Activated naive CD8-positive, alpha-beta T cell (primary cell): ENCODE data around the gene PTK6.

Experiments
- H3K27ac Mint-ChIP-seq: one replicate; pipeline ENCODE4 v1.8.0; 2021; ENCODE audit warnings: mixed read lengths
- H3K27me3 Mint-ChIP-seq: one replicate; pipeline ENCODE4 v1.8.0; 2021; ENCODE audit warnings: mixed read lengths
- H3K36me3 Mint-ChIP-seq: one replicate; pipeline ENCODE4 v1.8.0; 2021; ENCODE audit warnings: mixed read lengths
- H3K4me1 Mint-ChIP-seq: one replicate; pipeline ENCODE4 v1.8.0; 2021; ENCODE audit warnings: low read depth, mixed read lengths
- H3K4me3 Mint-ChIP-seq: one replicate; pipeline ENCODE4 v1.8.0; 2021; ENCODE audit warnings: mild to moderate bottlenecking, mixed read lengths
- H3K9me3 Mint-ChIP-seq: one replicate; pipeline ENCODE4 v1.8.0; 2021; ENCODE audit warnings: low read depth, mixed read lengths

The PTK6 gene

DNA sequence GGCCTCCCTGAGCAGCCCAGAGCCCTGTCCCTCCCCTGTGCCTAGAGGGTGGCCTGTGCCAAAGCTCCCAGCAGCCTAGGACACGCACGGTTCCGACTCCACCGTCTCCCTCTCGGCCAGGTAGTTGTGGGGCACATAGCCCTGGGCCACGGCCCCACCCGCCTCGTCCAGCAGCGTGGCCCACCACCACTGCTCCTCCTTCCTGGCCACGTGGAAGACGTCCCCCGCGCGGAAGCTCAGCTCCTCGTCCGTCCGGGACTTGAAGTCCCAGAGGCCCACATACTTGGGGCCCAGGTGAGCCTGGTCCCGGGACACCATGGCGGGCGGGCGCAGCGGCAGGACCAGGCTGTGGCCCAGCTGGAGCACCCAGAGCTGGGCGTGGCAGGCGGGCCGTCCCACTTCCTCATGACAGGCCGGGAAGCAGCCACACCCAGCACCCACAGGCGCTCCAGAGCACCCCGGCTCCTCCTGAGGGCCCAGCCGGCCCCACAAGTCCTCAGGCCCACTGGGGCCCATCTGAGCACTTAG is at the start of gene PTK6:
TSS of gene PTK6 (minus strand) at position 380 of the 528 bp plus-strand sequence. CDS start at position 318, 62 bp downstream.
- H3K9me3 Mint-ChIP-seq, result no peaks in the 10 kb centered on the region
- peak within 1 kb of the TSS; percentile 71 for H3K4me3 Mint-ChIP-seq
- no peak within 1 kb of the TSS for H3K27ac Mint-ChIP-seq
- no peaks in the 10 kb centered on the region for H3K27me3 Mint-ChIP-seq
- H3K4me1 Mint-ChIP-seq, result peaks cover 2% of the 10 kb centered on the region
- H3K36me3 Mint-ChIP-seq, result no peaks in the 10 kb centered on the region

DNA sequence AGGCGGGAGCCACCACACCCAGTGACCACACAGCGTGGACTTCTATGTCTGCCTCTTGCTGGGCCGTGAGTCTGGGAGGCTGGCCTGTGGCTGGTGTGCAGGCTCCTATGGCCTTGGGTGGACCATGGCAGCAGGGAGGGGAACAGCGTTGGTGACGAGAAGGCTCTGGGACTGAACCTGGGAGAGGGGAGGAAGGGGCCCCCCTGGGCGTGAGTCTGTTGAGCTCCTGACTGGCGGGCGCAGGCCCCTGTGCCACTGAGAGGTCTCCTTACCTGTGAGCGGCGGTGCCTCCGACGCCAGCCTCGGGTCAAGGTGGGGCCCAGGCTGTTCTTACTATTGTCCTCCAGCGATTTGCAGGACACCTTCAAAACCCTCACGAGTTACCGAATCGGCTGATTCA is 49.6 kb upstream of the PTK6 start:
- Mint-ChIP-seq H3K27me3 (no peaks in the 10 kb centered on the region), H3K9me3 (no peaks in the 10 kb centered on the region), H3K36me3 (peaks cover 2% of the 10 kb centered on the region), H3K4me1 (peaks cover 19% of the 10 kb centered on the region), H3K4me3 (no peak overlapping the region), H3K27ac (no peak overlapping the region)

DNA sequence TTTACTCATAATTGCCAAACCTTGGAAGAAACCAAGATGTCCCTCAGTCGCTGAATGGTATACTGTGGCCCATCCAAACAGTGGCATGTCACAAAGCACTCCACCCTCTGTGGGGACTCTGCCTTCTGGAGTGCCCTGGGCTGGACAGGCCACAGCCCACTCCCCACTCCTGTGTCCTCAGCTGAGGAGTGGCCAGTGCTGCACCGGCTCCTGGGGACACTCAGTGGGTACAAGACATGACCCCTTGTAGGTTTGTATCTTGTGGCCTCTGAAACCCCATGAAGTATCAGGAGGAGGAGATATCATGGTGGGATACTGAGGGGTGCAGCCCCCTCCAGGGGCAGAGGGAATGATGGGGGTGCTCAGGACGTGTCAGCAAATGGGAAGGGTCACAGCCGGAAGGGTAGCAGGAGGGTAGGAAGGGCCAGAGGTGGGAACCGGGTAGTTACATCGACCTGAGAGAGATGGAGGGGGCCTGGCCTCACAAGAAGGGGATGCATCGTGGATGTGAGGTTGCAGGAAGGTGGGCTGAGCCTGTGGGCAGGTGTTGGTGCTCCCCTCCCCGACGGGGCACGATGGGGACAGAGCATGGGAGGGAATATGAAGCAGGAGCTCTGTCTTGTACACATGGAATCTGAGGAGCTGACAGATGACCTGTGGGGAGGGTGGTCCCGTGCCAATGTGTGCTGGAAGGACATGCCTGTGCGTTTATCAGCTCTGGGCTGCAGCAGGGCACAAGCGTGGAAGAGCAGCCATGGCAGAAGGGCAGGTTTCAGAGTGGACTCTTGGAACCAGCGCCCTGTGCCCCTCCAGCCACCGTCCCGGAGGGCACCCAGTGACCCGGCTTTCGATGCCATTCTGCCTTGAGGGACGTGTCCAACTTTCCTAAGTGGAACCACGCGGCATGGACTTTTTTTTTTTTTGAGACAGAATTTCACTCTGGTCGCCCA is 48.7 kb upstream of the PTK6 start:
- Mint-ChIP-seq H3K27me3 (no peaks in the 10 kb centered on the region), H3K9me3 (no peaks in the 10 kb centered on the region), H3K27ac (no peak overlapping the region), H3K4me1 (peaks cover 20% of the 10 kb centered on the region), H3K4me3 (no peak overlapping the region), H3K36me3 (peaks cover 2% of the 10 kb centered on the region)

- Mint-ChIP-seq H3K27ac (no peak overlapping the region), H3K27me3 (no peaks in the 10 kb centered on the region), H3K4me3 (no peak overlapping the region), H3K36me3 (no peaks in the 10 kb centered on the region), H3K9me3 (no peaks in the 10 kb centered on the region), H3K4me1 (peaks cover 14% of the 10 kb centered on the region)
These were observed 45.3 kb upstream of the PTK6 start for GRCh38 chr20:63582382-63583063.

DNA sequence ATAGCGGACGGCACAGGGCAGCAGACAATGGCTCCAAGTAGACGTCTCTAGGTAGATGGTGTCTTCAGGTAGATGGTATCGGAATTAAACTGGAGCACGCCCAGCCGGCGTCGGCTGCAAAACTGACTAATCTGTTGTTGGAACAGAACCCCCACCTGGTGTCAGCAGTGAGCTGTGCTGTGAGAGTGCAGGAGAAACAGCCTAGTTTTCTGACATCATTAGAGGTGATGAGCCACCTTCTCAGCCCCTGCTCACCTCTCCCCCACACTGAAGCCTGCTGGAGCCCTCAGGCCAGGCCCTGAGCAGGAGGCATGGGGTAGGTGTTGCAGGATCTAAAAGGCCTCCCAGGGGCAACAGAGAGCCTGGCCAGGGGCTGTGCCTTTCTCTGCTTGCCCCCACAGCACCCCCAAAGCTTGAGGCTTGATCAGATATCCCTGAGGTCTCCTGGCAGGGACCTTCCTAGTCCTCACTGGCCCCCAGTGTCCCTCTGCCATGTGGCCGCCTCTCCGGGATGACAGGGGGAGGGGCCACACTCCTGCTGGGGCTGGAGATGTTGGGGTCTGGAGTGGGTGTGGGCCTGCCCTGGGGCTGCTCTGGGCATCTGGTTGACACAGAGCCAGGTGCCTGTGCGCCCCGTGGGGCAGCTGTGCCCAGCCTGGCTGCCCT is 43.8 kb upstream of the PTK6 start:
- no peak overlapping the region for H3K27ac Mint-ChIP-seq
- H3K36me3 Mint-ChIP-seq, result no peaks in the 10 kb centered on the region
- H3K27me3 Mint-ChIP-seq, result no peaks in the 10 kb centered on the region
- H3K4me1 Mint-ChIP-seq, result peaks cover 10% of the 10 kb centered on the region
- H3K4me3 Mint-ChIP-seq, result no peak overlapping the region
- H3K9me3 Mint-ChIP-seq, result no peaks in the 10 kb centered on the region

DNA sequence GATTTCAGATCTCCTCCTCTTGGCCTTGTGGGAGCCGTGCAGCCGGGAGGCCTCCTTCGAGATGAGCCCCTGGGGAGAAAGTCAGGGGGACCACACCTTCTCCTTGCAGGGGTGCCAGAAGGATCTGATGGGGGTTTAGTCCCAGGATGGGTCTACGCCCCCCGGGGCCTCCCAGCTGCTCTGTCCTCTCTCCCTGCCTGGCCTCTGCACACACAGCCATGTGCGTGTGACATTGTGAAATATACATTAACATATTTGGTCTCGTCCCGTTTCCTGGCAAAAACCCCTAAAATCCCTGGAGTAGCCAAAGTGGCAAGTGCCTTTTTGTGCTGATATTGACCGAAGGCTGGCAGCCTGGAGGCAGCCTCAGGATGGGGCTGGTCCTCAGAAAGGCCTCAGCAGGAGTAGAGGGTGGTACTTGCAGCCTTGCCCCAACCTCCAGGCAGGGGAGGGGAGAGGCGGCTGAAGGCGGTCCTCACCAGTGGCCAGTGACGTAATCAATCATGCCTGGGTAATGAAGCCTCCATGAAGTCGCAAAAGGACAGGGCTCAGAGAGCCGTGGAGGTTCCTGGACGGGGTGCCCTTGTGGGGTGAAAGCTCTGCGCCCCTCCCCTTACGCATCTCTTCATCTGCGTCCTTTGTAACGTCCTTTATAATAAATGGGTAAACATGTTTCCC is 42.0 kb upstream of the PTK6 start:
- Mint-ChIP-seq H3K36me3 (no peaks in the 10 kb centered on the region), H3K4me3 (no peak overlapping the region), H3K27me3 (no peaks in the 10 kb centered on the region), H3K4me1 (peaks cover 7% of the 10 kb centered on the region), H3K9me3 (no peaks in the 10 kb centered on the region), H3K27ac (no peak overlapping the region)

DNA sequence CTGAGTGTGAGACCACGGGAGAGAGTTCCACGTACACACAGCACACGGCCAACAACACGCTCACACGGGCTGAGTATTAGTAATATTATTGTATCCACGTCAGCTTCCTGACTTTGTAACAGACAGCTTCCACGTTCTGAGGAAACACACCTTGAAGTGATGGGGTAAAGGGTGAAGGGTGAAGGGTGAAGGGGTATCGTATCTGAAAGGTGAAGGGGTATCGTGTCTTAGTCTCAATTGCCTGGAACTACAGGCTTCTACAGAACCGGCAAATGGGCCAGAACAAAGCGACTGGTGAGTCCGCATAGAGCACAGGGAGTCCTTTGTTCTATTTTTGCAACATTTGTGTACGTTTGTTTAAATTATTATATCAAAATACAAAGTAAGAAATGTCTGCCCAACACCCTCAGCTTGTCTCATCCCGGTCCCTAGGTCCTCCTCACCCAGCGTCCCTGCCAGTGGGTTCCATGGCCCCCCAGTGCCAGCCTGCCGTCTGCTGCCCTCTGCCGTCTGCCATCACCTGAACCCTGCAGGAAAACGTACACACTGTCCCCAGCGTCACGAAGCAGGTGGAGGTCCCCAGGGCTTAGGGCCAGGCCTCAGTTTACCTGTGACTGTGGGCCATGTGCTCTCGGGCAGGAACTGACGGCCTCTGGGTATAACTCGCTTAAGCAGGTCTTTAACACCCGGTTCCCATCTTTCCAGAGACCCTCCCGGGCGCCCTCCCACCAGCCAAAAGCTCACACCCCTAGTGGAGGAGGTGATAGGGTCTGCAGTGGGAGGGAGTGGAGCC is 41.2 kb upstream of the PTK6 start:
- H3K4me3 Mint-ChIP-seq, result no peak overlapping the region
- no peaks in the 10 kb centered on the region for H3K36me3 Mint-ChIP-seq
- H3K9me3 Mint-ChIP-seq, result no peaks in the 10 kb centered on the region
- H3K27ac Mint-ChIP-seq, result no peak overlapping the region
- peaks cover 10% of the 10 kb centered on the region for H3K4me1 Mint-ChIP-seq
- no peaks in the 10 kb centered on the region for H3K27me3 Mint-ChIP-seq

GRCh38 chr20:63577317-63577894 is 40.2 kb upstream of the PTK6 start:
- Mint-ChIP-seq H3K4me3 (no peak overlapping the region), H3K27me3 (no peaks in the 10 kb centered on the region), H3K27ac (no peak overlapping the region), H3K36me3 (no peaks in the 10 kb centered on the region), H3K9me3 (no peaks in the 10 kb centered on the region), H3K4me1 (peaks cover 10% of the 10 kb centered on the region)

DNA sequence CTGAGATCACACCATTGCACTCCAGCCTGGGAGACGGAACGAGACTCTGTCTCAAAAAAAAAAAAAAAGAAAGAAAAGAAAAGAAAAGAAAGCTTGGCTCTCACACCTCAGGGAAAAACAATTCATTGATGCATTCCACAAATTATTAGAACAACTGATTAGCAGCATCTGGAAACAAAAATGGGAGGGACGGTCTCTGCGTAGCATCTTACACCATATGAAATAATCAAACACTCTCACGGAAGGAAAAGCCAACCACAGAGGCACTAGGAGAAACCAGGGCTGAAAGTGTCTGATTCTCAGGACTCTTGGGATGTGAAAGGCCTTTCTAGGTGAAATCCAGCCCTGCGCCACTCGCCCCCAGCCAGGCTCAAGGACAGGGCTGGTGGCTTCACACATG is 39.1 kb upstream of the PTK6 start:
- H3K9me3 Mint-ChIP-seq, result no peaks in the 10 kb centered on the region
- no peak overlapping the region for H3K27ac Mint-ChIP-seq
- H3K4me1 Mint-ChIP-seq, result peaks cover 10% of the 10 kb centered on the region
- no peaks in the 10 kb centered on the region for H3K36me3 Mint-ChIP-seq
- no peaks in the 10 kb centered on the region for H3K27me3 Mint-ChIP-seq
- peak overlapping the region; percentile 57 for H3K4me3 Mint-ChIP-seq

- no peaks in the 10 kb centered on the region for H3K9me3 Mint-ChIP-seq
- H3K36me3 Mint-ChIP-seq, result no peaks in the 10 kb centered on the region
- peaks cover 5% of the 10 kb centered on the region for H3K4me1 Mint-ChIP-seq
- H3K27me3 Mint-ChIP-seq, result no peaks in the 10 kb centered on the region
- no peak overlapping the region for H3K27ac Mint-ChIP-seq
- H3K4me3 Mint-ChIP-seq, result peak overlapping the region; percentile 70
These were observed 37.9 kb upstream of the PTK6 start for GRCh38 chr20:63574829-63575743.

- H3K4me3 Mint-ChIP-seq, result peak within 1 kb of the TSS; percentile 73
- no peaks in the 10 kb centered on the region for H3K27me3 Mint-ChIP-seq
- H3K36me3 Mint-ChIP-seq, result no peaks in the 10 kb centered on the region
- peaks cover 6% of the 10 kb centered on the region for H3K4me1 Mint-ChIP-seq
- no peaks in the 10 kb centered on the region for H3K9me3 Mint-ChIP-seq
- H3K27ac Mint-ChIP-seq, result no peak within 1 kb of the TSS
These were observed 37.1 kb upstream of the PTK6 start, which contains the start of gene HELZ2 for GRCh38 chr20:63574156-63574828. TSS of gene HELZ2 (minus strand) at chr20:63574239. CDS start at chr20:63572385, 1,854 bp downstream.

GRCh38 chr20:63573647-63574131 is 36.5 kb upstream of the PTK6 start:
- Mint-ChIP-seq H3K4me1 (peaks cover 9% of the 10 kb centered on the region), H3K27me3 (no peaks in the 10 kb centered on the region), H3K4me3 (peak overlapping the region; percentile 73), H3K27ac (no peak overlapping the region), H3K36me3 (no peaks in the 10 kb centered on the region), H3K9me3 (no peaks in the 10 kb centered on the region)
